GM19351 (cell line): ENCODE measurements around the gene RNASE8.
A peak's percentile ranks its signal among the peaks of the same experiment; 100 is the strongest.
"Not testable (repeated sequence)": the region's sequence is repeated elsewhere in the genome, so short reads cannot be mapped to it uniquely, and the experiment has no call there.

Experiments used
- ATAC-seq: cut with Tn5 transposase; IDR thresholded peaks from one replicate; pipeline ENCODE4 v1.9.1; 2021; ENCODE audit warnings: mild to moderate bottlenecking, moderate library complexity; ENCODE audit not compliant: unreplicated experiment

RNASE8 gene

DNA sequence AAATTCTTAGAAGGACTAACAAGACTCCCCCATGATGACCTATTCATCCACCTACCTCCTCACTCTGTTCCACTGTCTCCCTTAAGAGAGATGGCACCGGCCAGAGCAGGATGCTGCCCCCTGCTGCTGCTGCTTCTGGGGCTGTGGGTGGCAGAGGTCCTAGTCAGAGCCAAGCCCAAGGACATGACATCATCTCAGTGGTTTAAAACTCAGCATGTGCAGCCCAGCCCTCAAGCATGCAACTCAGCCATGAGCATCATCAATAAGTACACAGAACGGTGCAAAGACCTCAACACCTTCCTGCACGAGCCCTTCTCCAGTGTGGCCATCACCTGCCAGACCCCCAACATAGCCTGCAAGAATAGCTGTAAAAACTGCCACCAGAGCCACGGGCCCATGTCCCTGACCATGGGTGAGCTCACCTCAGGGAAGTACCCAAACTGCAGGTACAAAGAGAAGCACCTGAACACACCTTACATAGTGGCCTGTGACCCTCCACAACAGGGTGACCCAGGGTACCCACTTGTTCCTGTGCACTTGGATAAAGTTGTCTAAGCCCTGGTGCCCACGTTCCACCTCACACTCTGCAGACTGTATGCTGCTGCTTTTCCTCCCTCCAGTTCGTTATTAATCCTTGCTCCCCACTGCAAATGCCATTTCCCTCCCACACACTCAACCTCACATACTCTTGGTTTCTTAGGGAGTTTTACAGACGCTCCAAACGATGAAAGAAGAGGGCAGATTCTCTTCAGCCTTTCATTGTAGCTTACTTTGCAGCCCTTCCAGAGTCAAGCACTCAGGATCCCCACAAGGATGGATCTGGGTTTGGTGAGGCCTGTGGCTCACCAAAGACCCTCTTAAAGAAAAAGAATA lies at the start of gene RNASE8:
RNASE8 (plus strand) TSS at position 20 of the 873 bp plus-strand sequence; CDS start at position 91, 71 bp downstream.
- ATAC-seq, result no peak

GRCh38 chr14:21009721-21010120 lies 47.9 kb upstream of the RNASE8 start:
- not testable (repeated sequence) for ATAC-seq

DNA sequence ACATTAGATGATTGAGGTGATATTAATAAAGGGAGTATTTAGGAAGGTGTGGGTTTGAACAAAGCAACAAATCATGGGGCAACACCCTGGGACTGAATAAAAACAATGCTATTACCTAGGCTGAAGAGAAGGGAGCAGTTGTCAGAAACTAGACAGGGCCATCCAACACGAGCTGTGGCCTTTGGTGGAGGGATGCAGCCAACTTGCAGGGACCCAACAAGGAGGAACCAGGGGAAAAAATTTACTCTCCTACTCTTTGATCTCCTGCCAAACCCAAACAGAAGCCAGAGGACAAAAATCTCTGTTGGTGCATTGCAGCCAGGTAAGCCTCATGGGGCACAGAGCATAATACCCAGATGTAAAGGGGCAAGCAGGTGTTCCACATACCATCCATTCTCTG lies 46.5 kb upstream of the RNASE8 start:
- no peak for ATAC-seq

- peak; percentile 48 for ATAC-seq
Measured at GRCh38 chr14:21014761-21015190, 42.8 kb upstream of the RNASE8 start.

- no peak for ATAC-seq
Measured at GRCh38 chr14:21015312-21015711, 42.3 kb upstream of the RNASE8 start.

GRCh38 chr14:21016413-21017190 lies 41.0 kb upstream of the RNASE8 start:
- no peak for ATAC-seq

DNA sequence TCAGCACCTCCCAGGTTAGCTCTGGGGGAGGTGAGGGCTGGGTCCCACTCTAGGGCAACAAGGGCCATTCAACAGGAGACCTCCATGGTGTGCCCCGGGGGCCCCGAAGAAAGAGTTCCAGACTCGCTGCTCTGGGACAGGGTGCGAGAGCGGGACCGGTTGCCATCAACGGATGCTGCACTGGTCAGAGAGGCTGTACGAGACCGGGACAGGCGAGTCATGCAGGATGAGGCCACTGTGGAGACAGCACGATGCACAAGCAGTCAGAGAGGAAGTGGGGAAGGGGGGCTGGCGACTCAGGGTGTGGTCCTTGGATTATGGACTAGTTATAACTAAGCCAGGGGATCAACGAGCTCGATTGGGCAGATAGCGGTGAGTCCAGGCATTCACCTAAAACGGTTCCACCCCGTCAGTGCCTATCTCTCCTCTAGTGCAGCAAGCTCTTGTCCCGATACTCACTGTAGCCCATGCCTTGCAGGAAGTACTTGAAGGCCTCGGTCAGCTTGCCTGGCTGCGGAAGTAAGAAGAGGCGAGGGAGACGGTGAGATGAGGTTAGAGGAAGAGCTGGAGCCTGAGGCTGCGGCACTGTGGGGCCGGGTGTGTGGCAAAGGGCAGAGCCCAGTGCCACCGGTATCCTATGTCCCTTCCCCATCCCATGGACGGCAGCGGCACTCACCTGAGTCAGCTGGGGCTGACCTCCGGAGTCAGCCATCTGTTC lies 39.9 kb upstream of the RNASE8 start:
- ATAC-seq, result no peak

DNA sequence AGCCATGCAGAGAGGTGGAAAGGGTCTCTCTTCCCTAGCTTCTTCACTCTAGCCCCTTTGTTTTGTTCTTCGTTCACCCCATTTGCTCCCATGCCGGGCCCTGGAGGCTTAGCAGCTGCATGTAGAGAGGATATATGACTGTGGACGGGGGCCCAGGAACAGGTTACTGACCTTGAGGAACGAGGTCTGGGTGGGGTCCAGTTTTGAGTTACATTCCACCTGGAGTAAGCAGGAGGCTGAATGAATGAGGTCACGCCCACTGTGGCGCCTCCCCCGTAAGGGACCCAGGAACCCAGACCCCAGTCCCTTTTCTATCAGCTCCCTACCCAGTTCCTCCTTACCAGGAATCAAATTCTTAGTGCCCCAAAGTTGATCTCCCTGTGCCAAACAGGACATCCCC lies 39.3 kb upstream of the RNASE8 start:
- no peak for ATAC-seq

DNA sequence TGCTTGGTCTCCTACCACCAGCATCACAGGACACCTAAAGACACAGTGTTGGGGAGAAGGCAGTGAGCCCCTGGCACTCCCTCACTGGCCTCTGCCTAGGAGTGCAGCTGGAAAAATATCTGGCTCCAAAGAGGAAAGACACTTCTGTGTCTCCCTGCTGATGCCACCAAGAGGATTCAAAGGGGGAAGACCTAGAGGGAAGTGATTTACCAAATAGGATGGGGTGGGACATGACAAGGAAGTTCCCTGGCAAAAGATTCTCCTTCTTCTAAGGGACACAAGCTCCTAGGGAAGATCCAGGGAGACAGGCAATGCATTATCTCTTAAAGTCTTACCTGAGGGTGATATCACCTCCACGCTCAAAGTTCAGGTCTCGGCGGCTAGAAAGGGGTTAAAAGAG lies 38.8 kb upstream of the RNASE8 start:
- no peak for ATAC-seq

GRCh38 chr14:21019366-21019765 lies 38.3 kb upstream of the RNASE8 start:
- ATAC-seq, result no peak

DNA sequence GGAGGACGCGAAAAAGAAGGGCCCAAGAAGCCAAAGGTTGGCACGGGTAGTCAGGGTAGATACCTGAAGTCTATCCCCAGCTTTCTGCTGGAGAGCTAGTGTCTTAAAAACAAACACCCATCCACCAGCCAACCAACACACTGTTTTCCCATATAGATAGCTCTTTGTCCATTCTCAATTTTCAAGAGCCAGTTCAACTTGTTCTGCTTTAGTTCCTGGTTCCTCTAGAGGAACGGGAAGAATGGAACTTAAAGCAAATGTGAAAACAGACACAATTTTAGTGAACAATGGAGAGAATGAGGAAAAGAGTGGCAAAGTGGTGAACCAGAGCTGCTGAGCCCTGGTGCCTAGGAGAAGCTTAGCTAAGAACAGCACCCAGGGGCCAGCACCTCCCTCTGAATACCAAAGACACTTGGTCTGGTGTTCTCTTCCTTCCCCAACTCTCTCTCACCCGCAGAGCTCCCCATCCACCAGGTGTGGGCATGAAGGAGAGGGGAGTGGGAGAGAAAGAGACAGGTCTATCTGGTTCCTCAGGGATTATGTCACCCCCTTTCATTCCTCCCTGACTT lies 36.6 kb upstream of the RNASE8 start:
- no peak for ATAC-seq

DNA sequence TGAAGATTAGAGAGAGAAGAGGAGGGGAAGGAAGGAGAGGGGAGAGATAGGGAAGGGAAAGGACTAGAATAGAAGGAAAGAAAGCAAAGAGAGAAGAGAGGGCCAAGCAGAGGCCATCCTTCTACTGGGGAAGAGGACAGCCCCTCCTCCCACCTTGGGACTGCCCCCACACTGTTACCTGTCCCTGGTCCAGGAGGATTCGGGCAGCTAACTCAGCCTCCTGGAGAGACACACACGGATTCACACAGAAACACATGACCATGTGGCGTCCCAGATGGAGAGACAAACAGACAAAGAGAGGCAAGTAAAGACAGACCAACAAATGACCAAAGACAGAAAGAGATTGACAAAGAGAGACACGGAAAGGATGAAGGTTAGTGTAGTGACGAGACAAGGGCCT lies 34.9 kb upstream of the RNASE8 start:
- ATAC-seq, result no peak

GRCh38 chr14:21023174-21023573 lies 34.4 kb upstream of the RNASE8 start:
- ATAC-seq, result no peak

GRCh38 chr14:21023817-21024584 lies 33.6 kb upstream of the RNASE8 start:
- no peak for ATAC-seq

DNA sequence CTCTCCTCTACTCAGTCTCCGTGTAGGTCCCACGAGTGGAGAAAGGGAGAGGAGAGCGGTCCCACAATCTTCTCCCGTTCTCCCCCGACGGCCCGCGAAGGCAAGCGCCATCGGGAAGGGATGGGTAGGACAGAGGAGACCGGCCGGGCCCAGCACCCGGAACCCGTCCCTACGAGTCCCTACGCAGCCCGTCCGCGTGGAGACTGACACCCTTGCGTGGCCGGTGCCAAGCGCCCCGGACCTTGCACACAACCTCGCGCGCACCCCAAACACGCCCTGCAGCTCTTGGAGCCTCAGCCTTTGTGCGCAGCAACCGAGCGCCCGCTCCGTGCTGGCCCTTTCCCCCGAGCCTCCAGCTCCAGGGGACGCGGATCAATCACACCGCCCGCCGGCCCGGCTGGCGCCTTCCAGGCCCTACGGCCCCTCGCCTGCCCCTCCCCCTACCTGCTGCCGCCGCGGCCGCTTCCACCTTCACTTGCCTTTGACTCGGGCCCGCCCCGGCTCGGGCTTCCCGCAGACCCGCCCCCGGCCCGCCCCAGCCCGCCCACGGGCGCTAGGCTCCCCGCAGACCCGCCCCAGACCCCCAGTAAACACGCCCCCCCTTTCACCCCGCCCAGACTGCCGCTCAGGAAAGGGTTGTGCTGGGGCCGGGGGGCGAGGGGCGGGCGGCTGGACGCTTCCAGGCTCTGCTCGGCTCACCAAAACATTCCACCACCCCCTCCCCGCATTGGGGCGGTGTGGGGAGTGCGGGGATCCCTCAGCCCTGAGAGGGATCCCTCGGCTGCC lies 32.8 kb upstream of the RNASE8 start, which contains the start of gene NDRG2:
NDRG2 (minus strand) TSS at position 477 of the 786 bp plus-strand sequence. CDS start 1,746 bp downstream, outside the sequence.
- no peak for ATAC-seq

GRCh38 chr14:21025371-21026273 lies 32.0 kb upstream of the RNASE8 start:
- ATAC-seq, result no peak

GRCh38 chr14:21026274-21026987 lies 31.2 kb upstream of the RNASE8 start:
- no peak for ATAC-seq

GRCh38 chr14:21026988-21027315 lies 30.7 kb upstream of the RNASE8 start:
- no peak for ATAC-seq
